HG02642 (cell line): Measurements from ENCODE around the gene MYOF.
"Not testable (repeated sequence)": the region's sequence is repeated elsewhere in the genome, so short reads cannot be mapped to it uniquely, and the experiment has no call there.

ENCODE experiments used
- ATAC-seq: cut with Tn5 transposase; IDR thresholded peaks from one replicate; pipeline ENCODE4 v1.9.1; 2021; ENCODE audit warnings: mild to moderate bottlenecking; ENCODE audit not compliant: unreplicated experiment, poor library complexity

Gene MYOF

GRCh38 chr10:93437086-93437945 lies 44.8 kb downstream of the MYOF start:
- no peak for ATAC-seq

DNA sequence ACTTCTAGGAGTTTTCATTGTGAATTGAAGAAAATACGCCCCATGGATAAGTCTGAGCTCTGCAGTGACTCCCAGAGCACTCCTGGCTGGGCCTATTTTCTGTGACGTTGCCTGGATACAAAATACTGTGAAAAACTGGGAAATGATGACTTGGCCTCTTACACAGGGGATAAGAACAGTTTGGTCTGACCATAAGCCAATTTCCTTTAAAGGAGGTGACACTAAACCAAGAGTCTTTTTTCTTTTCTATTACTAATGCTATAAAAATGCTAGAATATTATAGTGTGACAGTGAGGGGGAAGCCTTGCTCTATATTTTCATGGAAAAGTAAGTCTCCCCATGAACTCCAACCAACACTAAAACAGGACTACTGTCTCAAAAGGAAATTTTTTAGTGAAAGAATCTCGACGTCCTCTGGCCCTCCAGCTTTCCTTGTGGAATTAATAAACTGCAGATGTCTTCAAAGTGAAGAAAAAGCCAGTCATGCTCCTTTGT lies 45.5 kb downstream of the MYOF start:
- ATAC-seq, result no peak

DNA sequence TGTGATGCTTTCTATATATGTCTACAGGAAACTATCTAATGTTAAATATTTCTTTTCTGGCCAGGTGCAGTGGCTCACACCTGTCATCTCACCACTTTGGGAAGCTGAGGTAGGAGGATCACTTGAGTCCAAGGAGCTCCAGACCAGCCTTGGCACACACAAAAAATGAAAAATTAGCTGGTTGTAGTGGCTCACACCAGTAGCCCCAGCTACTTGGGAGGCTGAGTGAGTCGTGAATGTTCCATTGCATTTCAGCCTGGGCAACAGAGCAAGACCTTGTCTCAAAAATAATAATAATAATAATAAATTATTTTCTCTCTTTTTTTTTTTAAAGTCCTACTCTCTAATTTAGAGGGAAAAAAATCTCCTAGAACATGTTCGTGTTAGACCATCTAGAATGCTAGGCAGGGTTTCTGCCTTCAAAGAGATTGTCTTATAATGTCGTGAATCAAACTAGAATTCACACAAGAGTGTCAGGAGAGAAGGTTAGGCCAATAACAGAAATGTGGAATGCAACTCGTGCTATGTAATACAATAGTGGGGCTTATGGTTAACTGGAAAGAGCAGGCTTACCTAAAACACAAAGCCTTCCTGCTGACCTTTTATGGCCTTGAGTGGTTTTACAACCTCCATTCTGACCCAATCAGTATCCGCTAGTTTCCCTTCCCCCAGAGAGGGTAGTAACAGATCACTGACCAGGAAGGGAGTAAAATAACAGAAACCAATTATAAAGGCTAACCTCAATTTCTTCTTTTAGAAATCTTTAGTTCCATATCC lies 46.3 kb downstream of the MYOF start:
- no peak for ATAC-seq

DNA sequence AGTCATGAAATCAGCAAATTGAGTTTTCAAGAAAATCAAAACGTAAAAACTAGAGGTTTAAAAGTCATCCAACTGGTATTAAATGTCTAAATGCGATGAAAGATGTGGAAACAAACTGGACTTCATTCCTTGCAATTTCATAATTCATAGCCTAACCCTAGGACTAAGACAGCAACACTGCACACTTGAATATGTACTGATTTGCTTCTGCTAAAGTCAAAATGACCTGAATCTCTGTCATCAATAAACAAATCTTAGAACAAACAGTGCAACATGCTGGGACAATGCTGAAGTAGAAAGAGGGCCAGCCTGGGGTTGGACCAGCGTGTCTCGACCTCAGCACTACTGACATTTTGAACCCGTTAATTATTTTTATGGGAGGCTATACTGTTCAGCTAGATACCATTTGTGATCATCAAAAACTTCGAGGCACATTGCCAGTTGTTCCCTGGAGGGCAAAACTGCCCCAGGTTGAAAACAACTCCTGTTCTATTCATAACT lies 47.1 kb downstream of the MYOF start:
- no peak for ATAC-seq

DNA sequence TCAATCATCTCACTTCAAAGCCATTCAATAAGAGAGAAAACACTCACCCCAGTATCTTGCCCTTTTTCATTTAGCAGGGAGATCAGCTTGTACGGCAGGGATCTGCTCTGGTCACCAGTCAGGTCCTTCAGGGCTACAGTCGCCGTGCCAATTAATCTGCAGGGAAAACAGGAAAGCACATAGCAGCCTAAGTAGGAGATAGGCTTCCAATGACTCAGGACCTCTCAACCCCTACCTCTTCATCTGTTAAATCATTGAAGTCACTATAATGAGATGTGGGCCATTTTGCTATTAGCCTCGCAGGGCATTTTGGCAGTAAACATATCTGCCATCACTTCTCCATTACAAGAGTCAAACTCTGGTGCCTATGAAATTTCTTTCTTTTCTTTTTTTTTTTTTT lies 50.8 kb downstream of the MYOF start:
- no peak for ATAC-seq

- ATAC-seq, result no peak
Observed at GRCh38 chr10:93425861-93426260, 56.3 kb downstream of the MYOF start.

DNA sequence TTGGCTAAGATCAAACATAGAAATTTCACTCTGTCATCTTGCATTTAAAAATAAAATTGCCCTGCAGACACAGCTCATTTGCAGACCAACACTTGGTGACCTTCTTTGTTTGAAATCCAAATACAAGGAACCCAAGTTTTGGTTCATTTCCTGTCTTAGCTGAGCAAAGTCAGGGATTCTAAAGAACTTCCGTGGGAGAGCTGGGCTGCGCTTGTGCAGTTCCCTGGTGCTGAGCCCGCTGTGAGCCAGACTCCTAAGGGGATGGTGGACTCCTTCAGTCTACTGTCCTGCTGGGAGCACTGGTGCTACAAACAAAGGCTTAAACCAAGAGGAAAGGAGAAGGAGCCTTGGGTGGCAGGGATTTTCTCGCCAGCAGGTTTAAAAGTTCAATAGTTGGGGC lies 60.0 kb downstream of the MYOF start:
- ATAC-seq, result no peak

DNA sequence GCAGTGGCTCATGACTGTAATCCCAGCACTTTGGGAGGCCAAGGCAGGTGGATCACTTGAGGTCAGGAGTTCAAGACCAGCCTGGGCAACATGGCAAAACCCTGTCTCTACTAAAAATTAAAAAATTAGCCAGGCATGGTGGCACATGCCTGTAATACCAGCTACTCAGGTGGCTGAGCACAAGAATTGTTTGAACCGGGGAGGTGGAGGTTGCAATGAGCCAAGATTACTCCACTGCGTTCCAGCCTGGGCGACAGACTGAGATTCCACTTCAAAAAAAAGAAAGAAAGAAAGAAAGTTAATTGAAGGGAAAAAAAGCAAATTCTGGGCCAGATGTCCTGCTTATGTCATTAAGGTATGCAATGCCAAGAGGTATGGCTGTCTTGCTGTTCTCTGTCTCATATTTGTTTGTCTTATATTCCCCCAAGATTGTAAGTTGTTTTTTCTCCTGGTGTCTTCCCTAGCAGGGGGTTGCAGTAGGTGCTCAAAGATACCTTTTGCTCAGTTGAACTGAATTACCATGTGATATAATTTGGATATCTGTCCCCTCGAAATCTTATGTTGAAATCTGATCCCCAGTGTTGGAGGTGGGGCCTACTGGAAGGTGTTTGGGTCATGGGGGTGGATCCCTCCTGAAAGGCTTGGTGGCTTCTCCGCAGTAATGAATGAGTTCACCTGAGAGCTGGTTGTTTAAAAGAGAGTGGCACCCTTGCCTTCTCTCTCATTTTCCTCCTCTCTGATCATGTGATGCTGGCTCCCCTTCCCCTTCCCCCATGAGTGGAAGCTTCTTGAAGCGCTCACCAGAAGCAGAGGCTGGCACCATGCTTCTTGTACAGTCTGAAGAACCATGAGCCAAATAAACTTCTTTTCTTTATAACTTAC lies 60.9 kb downstream of the MYOF start:
- ATAC-seq, result no peak

GRCh38 chr10:93420091-93420490 lies 62.0 kb downstream of the MYOF start:
- ATAC-seq, result no peak

GRCh38 chr10:93419016-93419415 lies 63.1 kb downstream of the MYOF start:
- ATAC-seq, result not testable (repeated sequence)

DNA sequence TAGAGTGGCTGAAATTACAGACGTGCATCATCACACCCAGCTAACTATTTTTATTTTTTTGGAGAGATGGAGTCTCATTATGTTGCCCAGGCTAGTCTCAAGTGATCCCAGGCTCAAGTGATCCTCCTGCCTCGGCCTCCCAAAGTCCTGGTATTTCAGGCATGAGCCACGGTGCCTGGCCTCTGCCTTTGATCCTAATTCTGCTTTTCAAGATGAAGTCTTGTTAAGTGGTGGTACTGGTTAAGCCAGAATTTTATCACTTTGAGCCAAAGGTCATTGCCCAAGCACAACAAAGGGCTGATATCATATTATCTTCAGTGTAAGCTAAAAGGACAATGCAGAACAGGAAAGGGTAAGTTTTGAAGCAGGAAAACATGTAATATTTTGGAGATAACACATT lies 64.2 kb downstream of the MYOF start:
- no peak for ATAC-seq

GRCh38 chr10:93417266-93417665 lies 64.9 kb downstream of the MYOF start:
- ATAC-seq, result no peak

- no peak for ATAC-seq
Observed at GRCh38 chr10:93416824-93417223, 65.3 kb downstream of the MYOF start.

DNA sequence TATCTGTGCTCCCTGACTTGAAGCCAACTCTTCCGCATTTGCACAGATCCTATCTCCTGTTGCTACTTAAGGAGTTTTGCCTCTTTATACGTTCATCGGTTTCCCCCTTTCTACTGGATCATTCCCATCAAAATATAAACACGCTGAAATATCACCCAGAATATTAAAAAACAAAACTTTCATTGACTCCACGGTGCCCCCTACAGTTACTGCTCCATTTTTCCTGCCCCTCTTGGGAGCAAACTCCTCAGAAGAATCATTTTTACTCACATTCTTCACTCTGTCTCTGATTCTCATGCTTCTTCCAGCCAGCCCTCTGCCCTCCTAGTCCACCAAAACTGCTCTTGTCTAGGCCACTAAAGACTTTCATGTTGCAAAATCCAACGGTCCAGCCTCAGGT lies 66.4 kb downstream of the MYOF start:
- ATAC-seq, result no peak

DNA sequence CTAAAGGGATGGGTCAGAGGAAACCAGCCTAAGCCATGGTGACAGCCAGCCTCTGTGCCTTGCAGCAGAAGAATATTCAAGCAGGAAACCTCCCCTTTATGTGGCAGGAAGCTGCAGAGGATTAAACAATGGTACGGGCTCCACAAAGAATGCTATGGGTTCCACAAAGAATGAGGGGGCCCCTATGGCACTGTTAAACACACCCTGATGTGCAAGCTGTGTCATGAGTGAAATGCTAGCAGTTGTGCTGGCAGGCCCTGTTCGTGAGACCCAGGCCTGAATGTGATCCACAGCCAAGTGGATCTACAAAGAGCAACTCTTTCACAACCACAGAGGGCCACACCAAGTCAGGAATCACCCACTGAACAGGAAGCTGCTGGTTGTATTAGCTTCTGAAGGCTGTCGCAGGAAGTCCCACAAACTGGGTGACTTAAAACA lies 68.9 kb downstream of the MYOF start:
- ATAC-seq, result no peak

DNA sequence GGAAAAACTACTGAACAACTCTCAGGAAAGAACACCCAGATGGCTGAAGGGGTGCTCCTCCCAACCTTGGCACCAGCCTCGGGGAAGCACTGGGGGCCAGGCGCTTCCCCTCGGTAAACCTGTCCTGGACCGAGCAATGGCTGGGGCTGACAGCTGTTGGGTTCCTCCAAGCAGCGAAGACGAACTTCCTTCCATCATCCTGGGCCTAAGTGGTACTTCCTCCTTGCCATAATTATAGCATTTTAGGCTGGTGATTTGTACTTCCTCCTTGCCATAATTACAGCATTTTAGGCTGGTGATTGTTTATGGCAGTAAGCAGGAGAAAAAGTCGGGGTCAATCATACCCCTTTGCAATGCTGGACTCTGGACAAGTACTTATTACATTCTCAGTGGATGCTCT lies 69.3 kb downstream of the MYOF start:
- ATAC-seq, result no peak

DNA sequence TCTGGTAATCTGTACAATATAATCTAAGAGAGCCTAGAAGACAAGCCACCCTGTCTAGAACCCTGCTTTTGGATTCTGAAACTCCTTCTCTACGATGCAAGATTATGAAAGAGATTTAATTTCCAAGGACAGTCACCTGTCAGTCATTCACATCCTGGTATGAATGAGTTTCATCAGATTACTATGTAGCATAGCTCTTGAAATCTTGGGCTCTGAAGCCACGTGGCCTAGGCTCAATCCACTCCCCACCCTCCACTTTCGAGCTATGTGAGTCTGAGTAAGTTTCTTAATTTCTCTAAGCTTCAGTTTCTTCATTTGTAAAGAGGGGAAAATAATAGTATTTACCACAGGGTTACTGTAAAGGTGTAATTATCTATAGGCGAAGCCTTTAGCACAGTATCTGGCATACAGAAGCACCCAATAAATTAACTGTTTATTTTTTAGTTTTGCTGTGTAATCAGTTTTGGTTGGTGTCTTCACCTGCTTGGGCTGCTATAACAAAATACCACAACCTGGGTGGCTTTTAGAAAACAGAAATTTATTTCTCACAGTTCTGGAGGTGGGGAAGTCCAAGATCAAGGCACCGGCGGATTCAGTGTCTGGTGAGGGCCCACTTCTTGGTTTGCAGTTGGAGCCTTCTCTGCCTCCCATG lies 71.3 kb downstream of the MYOF start:
- ATAC-seq, result no peak

GRCh38 chr10:93408783-93409182 lies 73.4 kb downstream of the MYOF start:
- ATAC-seq, result no peak

DNA sequence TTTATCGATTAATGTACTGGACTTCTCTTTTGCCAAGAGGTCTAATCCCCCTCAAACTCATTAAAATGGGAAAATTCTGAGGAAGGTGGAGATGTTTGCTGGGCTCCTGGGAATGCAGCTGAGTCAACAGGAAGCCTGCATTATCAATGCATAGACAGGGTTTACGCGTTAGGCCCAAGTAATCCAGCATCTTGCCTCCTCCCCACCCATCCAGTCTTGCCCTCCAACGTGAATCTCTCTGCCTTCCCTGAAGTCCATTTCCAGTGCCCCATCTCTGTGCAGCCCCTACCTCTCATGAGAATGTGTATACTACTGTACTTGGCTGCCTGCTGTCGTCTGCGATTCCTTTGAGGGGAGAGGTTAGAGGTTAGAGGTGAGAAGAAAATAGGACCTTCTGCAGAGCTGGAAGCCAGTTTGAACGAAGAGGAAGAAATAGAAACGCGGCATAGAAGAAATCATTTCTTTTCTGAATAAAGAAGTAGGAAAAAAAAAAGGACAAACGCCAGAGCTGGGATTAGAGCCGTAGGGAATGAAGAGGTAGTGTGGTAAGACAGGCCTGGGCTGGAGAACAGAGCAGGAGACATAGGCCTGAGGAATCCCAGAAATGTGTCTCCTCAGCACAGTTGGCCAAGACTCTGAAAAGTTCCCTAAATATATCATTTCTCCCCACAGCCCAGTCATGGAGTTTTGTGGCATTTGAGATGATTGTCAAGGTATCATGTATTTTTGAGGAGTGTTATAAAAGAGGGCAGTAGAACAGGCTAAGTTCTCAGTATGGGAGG lies 75.6 kb downstream of the MYOF start:
- ATAC-seq, result no peak
